Glomerular visceral epithelial cell (primary cell): Measurements from ENCODE around the gene YBX1.
"Not testable (repeated sequence)": the region's sequence is repeated elsewhere in the genome, so short reads cannot be mapped to it uniquely, and the experiment has no call there.

Source experiments
- DNase-seq: peaks from one replicate; pipeline ENCODE4 v3.0.0-alpha.2; 2016; ENCODE audit errors: extremely low spot score

YBX1 gene

DNA sequence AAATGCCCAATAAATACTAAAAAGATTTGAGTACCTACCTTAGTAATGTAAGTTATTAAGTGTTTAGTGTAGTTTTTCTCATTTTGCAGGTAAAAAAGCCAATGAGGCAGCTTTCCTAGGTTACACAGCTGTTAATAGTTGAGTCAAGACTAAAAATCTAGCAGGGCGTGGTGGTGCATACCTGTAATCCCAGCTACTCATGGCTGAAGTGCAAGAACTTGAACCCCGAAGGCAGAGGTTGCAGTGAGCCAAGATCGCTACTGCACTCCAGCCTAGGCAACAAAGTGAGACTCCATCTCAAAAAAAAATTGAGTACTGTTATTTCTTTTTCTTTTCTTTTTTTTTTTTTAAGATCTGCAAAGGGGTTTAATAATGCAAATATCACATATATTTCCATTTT is 7.7 kb downstream of the YBX1 start:
- no peak for DNase-seq

DNA sequence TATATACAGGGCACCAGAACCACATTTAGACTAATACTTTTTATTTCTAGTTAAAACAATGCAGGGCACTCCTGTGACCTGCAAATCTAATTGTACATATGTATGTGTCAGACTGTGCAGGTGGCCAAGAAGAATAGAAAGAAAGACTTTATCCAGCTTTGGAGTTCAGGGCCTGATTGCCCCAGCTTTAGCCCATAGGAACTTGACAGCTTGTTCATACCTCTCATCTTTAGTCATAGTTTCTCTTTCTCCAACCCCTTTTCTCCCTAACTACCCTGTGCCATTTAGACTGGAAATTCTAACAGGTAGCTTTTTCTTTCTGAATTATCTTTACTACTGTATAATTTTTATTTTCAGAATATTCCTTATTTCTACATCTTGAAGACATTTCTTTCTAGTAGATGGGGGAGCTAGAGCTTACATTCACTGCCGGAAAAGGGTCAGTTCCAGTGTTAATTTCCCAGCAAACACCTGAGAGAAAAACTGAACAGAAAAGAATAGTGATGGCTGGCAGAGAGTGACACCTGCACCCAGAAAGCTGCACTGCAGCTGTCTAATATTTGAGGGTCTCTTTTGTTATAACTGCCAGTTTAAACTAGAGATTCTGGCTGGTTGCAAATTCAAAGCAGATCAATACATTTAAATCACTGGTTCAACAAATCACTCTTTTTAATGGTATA is 8.4 kb downstream of the YBX1 start:
- peak; percentile 10 for DNase-seq

DNA sequence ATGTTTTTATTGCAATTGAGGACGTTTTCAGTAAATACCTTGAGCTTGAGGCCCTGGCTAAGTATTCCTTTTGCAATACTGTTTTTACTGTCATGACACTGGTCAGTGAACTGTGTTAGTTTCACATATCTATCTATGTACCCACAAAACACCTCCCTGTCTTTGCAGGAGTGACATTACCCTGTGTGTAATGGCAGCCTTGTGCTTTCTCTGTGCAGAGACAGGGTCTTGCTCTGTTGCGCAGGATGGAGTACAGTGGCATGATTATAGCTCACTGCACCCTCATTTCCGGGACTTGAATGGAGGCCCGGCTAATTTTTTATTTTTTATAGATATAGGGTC is 8.9 kb downstream of the YBX1 start:
- DNase-seq = no peak

DNA sequence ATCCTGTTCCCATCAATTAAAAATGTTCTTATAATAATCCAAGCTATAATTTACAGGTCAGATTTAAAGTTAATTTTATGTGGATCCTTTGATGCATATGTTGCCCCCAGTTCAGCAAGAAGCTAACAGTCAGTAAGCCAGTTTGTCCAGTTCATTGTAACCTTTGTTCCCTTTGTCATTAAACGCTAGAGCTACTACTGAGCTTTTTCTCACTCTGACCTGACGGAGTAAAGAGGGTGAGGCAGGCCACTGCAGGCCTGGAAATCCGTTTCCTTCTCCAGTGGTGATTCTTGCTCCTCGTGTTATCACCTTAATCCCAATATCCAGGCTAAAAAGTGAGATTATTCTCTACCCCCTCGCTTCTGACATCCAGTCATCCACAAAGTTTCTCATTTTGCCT is 10.2 kb downstream of the YBX1 start:
- DNase-seq = no peak

DNA sequence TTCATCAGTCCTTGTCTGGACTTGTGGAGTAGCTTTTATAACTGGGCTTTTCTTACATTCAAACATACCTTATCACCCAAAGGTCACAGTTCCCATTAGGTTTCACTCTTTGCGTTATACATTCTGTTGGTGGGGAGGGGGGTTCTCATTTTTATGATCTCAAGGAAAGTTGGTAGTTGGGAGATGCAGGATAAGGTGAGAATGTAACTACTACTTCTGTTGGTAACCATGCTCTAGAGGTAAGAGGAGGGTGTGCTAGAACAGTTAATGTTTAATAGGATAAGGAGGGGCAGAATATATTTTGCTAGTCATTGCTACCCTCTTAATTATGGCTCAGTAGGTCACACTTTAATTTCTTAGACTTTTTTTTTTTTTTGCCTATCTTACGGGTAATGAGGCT is 10.7 kb downstream of the YBX1 start:
- no peak for DNase-seq

DNA sequence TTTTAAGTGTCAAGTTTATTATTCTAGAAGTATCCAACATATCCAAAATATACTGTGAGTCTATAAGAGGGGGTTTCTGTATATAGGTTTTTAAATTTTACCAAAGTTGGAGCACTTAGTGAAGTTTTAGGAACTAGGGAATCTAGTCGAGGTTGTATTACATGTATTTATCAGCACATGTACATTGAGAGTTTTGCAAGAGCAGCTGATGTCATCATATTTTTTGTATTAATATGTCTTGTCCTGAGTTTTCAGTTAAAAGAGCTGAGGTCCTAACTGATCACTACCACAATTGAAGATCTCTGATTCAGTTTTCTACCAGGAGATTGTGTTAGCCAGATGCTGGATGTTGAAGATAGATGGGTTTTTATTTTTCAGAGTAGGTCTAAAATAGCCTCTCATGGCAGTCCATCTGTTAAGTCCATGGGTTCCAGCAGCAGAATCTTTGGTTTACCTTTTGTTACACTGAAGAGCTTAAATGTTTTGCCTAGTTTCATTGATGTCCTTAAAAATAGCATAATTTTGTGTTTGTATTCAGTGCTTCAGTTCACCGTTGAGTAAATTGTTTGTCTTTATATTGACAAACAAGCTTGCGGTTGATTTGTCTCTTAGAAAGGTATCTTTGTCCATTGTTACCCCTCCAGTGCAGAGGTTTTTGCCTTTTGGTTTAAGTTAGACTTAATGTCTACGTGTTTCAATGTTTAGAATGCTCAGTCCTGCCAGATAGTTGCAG is 16.0 kb downstream of the YBX1 start:
- no peak for DNase-seq

DNA sequence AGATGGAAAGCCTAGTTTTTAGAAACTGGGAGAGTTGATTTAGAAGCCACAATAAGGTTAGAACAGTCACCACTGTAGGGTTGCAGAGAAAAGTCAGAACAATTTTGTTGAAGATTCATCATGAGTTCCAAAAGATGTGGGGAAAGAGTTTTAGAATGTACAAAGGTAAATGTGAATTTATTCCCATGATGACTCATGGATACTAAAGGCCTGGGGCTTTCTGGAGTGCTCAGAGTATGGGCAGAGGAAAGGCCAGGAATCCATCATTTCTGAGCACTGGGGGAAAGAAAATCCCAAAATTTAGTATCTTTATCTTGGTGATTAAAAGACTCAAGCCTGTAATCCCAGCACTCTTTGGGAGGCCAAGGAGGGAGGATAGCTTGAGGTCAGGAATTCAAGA is 17.8 kb downstream of the YBX1 start:
- no peak for DNase-seq

DNA sequence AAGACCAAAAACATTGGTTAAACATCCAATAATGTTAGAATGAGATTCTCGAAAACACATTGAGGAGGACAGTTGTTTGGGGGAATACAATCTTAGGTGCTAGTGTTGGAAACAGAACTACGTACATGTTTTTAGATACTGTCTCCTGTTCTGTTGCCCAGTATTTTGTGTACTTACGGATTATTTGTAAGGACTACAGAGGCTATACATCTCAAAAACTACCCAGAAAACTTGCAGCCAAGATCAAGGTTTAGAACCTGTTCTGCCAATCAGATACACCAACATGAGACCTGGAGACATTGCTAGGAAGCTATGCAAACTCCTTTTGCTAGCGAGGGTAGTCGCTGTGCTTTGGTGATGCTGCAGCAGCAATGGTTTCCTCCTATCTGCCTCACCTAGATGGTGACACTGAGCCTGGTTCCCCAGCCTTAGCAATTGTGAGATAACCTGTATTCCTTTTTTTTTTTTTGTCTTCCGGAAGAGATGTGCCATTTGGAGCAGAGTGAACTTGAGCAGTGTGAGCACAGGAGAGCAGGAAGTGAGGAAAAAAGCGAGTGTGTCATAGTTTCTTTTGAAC is 21.8 kb downstream of the YBX1 start:
- DNase-seq = no peak

DNA sequence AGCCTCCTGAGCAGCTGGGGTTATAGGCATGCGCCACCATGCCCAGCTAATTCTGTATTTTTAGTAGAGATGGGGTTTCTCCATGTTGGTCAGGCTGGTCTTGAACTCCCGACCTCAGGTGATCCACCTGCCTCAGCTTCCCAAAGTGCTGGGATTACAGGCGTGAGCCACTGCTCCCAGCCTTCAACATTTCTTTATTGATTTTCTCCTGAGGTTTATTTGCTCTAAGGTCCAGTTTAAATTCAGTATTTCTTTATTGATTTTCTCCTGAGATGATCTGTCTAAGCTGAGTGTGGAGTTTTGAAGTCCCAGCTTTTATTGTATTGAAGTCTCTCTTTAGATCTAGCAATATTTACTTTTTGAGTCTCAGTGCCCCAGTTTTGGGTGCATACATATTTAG is 30.6 kb downstream of the YBX1 start:
- DNase-seq = not testable (repeated sequence)

DNA sequence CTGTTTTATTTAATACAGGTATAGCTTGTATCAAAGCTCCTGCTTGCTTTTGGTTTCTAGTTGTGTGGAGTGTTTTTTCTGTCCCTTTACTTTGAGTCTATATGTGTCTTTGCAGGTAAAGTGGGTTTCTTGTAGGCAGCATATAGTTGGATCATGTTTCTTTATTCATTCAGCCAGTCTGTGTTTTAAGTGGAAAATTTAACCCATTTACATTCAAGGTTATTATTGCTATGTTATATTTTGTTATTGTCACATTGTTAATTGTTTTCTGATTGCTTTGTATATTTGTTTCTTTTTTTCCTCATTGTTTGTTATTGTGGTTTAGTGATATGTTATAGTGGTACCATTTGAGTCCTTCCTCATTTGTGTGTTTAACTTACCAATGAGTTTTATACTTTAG is 31.1 kb downstream of the YBX1 start:
- DNase-seq = no peak

DNA sequence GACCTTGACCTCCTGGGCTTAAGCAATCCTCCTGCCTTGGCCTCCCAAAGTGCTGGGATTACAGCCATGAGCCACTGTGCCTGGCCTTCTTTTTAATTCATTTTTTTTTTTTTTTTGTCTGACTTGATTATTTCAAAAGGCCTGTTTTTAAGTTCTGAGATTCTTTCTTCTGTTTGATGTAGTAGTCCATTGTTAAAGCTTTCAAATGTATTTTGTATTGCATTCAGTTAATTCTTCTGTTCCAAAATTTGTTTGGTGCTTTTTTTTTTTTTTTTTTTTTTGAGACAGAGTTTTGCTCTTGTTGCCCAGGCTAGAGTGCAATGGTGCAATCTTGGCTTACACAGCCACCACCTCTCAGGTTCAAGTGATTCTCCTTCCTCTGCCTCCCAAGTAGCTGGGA is 32.2 kb downstream of the YBX1 start:
- DNase-seq = not testable (repeated sequence)

DNA sequence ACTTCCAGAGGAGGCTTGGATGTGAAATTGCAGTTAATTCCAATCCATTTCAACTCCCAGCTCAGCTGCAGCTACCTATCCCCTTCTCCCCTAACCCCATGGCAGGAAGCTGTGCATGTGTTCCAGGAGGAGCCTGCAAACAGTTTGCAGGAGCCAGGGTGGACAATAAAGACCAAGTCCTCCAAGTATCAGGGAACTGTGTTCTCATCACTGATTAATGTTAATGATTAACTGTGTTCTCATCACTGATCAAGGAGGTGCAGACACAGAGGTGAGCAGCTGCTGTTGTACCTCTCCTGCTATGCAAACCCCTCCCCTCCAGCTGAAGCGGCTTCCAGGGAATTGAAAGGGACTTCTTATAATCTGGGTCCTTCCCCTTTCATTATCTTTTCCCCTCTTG is 38.6 kb downstream of the YBX1 start:
- DNase-seq = peak; percentile 24

DNA sequence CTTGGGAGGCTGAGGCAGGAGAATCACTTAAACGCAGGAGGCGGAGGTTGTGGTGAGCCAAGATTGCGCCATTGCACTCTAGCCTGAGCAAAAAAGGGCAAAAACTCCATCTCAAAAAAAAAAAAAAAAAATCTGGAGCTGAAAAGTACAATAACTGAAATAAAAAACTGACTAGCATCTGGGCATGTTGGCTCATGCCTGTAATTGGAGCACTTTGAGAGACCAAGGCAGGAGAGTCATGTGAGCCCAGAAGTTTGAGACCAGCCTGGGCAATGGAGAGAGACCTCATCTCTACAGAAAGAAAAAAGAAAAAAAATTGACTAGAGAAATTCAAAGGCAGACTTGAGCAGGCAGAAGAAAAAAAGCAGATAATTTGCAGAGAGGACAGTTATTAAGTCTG is 39.7 kb downstream of the YBX1 start:
- DNase-seq = no peak

DNA sequence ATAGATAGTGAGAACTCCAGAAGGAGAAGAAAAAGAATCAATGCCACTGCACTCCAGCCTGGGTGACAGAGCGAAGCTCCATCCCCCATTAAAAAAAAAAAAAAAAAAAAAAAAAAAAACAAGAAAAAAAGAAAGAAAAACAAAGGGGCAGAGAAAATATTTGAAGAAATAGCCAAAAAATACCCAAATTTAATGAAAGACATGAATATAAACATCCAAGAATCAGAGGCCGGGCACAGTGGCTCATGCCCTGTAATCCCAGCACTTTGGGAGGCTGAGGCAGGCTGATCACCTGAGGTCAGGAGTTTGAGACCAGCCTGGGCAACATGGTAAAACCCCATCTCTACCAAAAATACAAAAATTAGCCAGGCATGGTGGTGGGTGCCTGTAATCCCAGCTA is 40.2 kb downstream of the YBX1 start:
- DNase-seq = not testable (repeated sequence)

DNA sequence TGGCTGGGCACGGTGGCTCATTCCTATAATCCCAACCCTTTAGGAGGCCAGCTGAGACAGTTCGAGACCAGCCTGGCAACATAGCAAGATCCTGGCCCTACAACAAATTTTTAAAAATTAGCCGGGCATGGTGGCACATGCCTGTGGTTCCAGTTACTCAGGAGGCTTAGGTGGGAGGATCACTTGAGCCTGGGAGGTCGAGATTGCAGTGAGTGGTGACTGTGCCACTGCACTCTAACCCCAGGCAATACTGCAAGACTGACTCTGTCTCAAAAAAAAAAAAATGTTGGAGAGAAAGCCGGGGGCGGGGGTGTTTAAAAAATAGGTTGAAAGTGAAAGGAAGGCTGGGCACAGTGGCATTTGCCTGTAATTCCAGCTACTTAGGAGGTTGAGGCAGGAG is 41.3 kb downstream of the YBX1 start:
- DNase-seq = peak; percentile 9

DNA sequence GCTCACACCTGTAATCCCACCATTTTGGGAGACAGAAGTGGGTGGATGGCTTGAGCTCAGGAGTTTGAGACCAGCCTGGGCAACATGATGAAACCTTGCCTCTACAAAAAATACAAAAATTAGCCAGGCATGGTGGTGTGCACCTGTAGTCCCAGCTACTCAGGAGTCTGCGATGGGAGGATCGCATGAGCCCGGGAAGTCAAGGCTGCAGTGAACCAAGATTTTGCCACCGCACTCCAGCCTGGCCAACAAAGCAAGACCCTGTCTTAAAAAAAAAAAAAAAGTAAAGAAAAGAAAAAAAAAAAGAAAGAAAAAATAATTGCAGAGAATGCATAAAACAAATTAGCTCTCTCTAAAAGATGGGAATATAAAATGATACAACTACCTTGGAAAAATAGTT is 43.6 kb downstream of the YBX1 start:
- not testable (repeated sequence) for DNase-seq

DNA sequence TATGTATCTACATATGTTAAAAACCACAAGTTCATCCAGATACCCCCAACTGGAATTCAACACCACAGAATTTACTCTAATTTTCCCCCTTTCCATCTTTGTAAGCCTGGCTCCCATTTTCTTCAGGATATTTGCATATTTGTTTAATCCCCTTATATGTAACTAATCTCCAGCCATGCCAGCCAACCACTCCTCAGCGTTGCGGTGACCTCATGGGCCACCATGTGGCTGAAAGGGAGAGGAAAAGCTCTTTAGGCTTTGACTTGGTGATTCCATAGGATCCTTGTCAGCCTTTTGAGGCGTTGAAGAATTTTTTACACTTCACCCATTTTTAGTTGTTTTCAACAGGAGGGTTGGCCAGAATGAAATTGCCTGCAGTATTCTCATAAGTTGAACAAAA is 47.8 kb downstream of the YBX1 start:
- DNase-seq = no peak

DNA sequence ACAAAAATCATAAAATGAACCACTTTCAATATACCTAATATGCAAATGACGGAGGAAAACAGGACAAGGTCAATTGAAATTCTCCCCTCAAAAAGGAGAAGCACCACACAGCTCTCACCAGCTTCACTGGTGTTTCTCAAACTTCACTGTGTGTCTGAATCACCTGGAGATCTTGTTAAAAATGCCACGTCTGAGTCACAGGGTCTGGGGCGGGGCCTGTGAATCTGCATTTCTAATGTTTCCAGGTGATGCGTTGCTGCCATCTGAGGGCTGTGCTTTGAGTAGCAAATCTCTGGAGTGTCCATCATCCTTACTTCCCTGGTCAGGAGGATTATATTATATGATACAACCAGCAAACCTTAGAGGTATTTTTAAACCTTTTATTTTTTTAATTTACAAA is 48.8 kb downstream of the YBX1 start:
- no peak for DNase-seq

DNA sequence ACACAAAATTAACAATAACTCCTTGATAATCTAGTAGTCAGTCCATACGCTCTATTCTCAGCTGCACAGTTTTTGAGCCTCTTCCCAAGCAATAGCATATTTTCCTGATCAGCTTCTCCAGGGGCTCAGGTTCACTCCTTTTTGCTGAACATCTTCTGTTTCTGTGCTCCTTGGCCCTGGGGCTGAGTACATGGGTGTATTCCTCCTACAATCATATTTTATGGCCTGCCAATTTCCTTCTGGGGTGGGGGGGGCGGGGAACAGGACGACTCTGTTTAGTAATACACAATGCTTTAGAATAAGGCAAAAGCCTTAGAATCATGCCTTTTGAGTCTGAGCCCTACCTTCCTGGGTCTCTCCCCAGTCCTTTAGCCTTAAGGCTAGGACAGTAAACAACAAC is 49.4 kb downstream of the YBX1 start:
- no peak for DNase-seq

DNA sequence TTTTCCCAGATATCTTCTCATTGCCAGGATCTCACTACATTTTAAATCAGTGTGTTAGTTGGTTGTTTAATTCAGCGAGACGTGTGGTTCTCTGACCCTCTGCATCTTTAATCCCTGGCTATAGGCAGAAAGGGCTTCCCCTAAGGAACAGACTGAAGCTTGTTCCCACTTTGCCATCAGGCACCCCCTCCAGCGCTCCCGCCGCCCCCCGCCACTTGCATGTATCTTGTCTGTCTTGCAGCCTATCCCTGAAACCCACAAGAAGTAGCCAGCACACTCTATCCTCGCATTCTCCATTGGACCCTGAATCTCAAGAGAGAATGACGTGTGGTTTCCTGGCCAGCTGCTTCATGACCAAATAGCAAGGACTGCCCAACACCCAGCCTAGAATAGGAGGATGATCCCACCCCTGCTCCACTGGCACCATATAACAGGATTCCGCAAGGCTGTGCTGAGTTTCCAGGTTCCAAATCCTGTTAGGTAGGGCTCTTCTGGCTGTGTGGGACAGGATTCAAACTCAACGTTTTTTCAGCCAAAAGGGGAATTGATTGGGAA is 50.0 kb downstream of the YBX1 start:
- DNase-seq = no peak

DNA sequence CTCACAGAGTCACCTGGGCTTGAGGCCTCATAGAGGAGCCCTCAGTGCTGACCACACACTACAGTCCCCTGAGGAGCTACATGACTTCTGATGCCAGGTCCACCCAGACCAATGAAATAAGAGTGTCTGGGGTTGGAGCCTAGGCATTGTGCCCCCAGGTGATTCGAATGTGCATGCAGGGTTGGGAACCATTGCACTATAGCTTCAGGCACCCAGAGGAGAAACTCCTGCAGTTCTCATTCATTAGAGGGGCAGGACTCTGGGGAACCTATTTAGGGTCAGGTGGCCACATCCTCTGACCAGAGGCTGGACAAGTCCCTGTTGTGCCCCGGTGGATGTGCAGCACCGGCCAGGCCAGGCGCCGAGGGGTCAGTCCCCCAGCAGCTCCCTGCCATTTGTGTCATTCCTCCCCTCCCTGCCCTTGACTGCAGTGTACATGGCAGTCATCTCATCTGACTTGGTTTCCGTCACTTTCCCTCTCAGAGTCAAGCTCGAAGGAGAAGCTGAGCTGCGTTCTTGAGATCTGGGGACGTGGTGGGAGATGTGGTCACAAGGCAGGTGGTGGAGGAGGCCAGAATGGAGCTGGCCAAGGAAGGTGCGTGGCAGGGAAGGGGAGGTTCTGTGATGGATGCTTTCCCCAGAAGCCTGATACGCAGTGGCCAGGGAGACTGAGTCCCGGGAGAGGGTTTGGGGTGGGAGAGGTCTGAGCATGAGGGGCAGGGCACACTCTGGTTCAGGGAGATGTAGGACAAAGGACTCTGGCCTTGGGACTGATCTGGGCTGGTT is 51.4 kb downstream of the YBX1 start:
- no peak for DNase-seq
